Measurements from ENCODE around the gene PTGDS.

Gene PTGDS

DNA sequence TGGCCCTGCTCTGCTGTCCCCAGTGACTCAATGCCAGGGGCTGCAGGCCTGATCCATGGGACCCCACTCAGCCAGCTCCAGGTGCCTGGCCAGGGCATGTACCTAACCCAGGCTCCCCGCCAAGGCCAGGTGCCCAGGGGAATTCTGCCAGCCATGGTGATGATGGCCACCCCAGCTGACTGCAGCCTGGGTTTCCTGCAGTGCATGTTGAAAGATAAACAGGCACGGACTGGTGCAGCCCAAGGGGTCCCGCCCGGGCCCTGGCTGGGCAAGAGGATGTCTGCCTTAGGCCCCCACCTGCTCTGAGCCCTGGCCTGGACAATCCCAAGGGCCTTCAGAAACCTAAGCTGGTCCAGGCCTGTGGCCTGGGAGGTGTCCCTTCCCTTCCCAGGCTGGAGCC, 49.5 kb downstream of the PTGDS start:
- no peak for DNase-seq

DNA sequence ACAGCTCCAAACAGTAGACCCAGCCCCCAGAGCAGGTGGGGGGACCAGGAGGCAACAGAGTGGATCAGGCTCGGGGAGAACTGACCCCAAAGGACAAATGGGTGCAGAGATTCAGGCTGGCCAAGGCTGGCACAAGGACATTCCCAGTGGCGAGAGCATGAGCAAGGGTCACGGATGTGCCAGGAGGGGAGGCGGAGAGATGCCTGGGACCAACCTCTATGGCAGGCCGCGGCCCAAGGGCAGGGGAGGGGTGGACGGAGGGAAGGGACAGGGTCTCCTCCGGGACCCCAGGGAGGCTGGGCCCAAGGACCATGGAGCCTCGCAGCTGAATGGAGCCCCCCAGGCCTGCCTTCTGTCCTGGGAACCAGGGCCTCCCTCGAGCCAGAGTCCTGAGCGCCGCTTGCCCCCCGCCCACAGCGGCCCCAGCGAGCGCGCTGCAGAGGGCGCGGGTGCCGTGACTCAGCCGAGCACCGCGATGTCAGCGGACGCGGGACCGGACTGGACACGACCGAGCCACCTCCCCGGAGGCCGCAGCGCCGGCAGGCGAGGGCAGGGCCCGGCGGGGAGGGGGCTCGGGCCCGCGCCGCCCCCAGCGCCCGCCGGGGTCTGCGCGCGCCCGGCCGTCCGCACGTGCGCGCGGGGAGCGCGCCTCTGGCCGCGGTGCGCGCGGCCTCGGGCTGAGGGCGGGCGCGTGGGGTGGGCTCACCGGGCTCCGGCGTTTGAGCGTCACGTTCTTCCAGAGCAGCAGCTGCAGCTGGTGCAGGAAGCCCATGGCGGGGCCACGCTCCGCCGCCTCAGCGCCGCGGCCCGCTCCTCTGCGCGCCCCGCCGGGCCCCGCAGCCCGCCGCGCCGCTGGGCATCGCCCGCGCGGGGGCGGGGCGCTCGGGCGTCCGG, 50.3 kb downstream of the PTGDS start, which contains the start of gene ABCA2:
ABCA2 (minus strand) TSS at position 869 of the 894 bp plus-strand sequence; CDS start at position 772, 97 bp downstream.
- DNase-seq = no peak

DNA sequence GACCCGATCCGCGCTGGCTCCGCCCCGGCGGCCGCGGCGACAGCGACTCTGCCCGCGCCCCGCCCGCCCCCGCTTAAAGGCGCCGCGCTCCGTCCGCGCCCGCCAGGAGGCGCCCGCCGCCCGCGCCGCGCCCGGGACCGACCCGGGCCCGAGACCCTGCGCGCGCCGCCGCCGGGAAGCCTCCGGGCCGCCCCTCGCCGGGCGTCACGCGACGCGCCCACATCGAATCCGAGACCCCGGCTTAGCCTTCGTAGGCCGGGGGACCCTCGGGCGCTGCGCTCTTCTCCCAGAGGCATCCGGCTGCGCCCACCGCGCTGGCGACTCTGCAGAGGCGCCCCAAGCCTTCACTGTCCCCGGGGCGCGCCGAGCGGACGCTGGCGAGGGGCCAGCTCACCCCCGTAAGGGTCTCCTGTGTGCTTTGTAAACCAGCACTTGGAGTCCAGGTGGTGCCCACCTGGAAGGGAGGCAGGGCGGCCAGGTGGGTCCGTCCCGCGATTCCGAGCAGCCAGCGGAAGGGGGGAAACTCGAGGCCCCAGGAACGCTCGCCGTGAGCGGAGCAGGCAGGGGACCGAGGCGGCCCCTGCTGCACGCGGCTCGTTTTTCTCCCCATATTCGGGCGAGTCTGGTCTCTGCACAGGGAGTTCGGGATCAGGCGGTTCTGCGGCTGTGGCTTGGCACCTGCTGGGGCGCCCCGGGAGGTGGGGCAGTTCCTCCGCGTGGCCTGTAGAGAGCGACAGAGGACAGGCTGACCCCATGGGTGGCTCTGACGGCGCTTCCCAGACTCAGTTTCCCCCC, 51.2 kb downstream of the PTGDS start:
- peak; percentile 76 for DNase-seq

DNA sequence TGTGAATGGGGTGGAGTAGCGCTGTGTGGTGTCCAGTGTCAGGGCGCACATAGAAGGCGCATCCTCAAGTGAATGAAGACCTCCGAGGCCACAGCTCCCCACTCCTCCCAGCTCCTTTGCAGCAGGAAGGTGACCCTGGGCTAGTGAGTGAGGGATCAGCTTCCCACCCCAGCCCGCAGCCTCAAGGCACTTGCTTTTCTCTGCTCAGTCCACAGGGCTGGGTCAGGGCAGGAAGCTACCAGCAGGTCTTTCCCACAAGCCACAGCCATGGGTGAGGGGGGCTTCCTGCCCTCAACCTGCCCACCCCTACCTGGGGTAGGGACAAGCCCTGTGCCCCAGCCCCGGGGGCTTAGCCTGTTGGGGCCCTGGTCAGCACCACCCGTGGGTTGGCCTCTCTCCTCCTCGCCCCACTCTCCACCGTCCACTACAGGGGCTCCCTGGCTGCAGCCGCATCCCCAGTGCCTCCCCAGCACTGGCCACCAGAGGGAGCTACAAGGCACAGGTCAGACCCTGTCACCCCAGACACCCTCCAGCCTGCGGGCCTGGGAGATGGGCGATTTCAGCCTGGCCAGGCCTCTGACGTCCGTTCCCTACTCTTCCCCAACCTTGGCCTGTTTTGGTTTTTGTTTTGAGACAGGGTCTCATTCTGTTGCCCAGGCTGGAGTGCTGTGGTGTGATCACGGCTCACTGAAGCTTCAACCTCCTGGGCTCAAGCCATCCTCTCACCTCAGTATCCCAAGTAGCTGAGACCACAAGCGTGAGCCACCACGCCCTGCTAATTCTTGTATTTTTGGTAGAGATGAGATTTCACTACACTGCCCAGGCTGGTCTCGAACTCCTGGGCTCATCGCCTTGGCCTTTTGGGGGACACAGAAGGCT, 52.0 kb downstream of the PTGDS start:
- peak; percentile 84 for DNase-seq

DNA sequence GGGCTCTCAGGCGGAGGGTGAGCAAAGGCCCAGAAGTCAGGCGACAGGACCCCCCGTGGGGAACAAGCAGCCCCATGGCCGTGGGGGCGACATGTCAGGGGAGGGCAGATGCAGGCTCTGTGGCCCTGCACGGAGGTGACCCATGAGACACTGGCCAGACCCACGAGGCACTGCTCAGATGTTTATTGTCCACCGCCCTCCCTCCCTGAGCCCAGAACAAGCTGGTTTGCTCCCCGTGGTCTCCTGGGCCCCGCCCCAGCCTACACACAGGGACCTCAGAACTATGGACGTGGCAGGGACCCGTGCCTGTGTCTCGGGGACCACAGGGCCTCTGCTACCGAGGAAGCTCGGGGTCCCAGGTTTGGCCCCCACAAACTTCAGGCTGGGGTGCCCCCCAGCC, 52.7 kb downstream of the PTGDS start:
- DNase-seq = no peak

DNA sequence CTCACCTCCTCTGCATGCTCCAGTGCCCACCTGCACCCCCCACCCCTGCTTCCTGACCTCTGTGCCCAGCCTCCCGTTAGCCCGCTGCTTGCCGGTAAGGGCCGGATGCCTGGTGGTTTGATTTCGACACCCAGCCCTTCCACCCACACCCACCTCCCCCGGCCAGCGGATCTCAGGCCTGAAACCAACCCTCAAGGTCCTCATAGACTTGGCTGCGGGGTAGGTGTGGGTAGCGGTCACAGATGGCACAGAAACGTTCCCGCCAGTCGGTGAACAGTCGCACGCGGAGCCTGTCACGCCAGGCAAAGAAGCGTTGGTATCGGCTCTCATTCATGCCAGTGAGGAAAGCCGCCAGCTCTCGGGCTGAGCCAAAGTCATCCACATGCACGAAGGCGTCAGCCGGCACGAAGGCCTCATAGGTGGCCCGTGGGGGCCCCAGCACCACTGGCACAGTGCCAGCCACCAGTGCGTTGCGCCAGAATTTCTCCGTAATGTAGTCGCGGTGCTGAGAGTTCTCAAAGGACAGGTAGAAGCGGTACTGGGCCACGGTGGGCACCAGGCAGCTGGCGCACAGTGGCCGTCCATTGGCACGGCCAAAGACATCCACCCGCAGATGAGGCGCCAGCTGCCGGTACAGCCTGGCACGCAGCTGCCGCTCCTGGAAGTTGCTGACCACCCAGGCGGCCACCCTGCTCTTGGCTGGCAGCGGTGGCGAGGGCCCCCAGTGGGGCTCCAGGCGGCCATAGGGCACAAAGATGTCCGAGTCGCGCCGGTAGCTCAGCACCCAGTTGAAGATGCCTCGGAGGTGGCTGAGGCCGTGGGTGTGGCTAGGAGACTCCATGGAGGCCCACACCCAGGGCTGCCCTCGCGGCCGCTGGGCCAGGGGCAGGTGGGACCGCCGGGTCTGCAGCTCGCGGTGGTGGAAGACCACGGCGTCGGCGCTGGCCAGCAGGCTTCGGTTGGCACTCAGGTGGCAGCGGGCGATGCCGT, 53.5 kb downstream of the PTGDS start:
- DNase-seq = peak; percentile 58

All from activated CD4-positive, alpha-beta T cell treated with anti-CD3 and anti-CD28 coated beads for 48 hours (primary cell).